A549 (cell line): ENCODE results near the gene LY6G5C. TPM values are rescaled to one million over a fixed set of nuclear protein-coding genes. Genes with fewer than 3 reads are reported as not detected.

ENCODE experiments used
- ATAC-seq, 2 experiments: fragments of 200-7000 bp in 1 of 2; fragments of >200 bp in 1 of 2; cut with Nextera tagmentation in 1 of 2; cut with Tn5 transposase in 1 of 2; 3 replicates each; pipeline versions ENCODE4 v1.8.0 to v1.9.1; 2018 to 2020; ENCODE audit warnings: mild to moderate bottlenecking in 1 of 2, moderate library complexity in 1 of 2
- CTCF ChIA-PET: fragments of 300-600 bp; sonication (Branson Sonifier 250); formaldehyde crosslinking; extraction: SDS; loops from one replicate; lab custom pipeline; 2021; ENCODE audit warnings: antibody characterized with exemption, inconsistent platforms; lab: Yijun Ruan, JAX
- POLR2A ChIA-PET: fragments of 350-600 bp; formaldehyde crosslinking; extraction: SDS; loops from one replicate; lab custom pipeline; 2021; ENCODE audit warnings: antibody characterized with exemption, inconsistent platforms; lab: Yijun Ruan, JAX
- DNase-seq, 2 experiments: peaks; one replicate each; pipeline versions ENCODE4 v3.0.0 to v3.0.0-alpha.2; 2011 to 2016; ENCODE audit warnings: low read depth in 1 of 2, low spot score in 1 of 2
- FAIRE-seq: peaks from 2 replicates; lab custom pipeline; 2011; peaks lifted over from hg19 to GRCh38; lab: Jason Lieb, UNC
- H3K27ac ChIP-seq, 2 experiments: fragments of >200 bp; sonication (Bioruptor Twin); formaldehyde crosslinking; 3 replicates each; pipeline ENCODE4 v1.5.1; 2016 to 2017
- H3K4me1 ChIP-seq: fragments of >200 bp; sonication (Bioruptor Twin); formaldehyde crosslinking; 3 replicates; pipeline ENCODE4 v1.6.1; 2016
- H3K4me2 ChIP-seq: fragments of >200 bp; sonication (Bioruptor Twin); formaldehyde crosslinking; 3 replicates; pipeline ENCODE4 v1.6.1; 2016
- H3K4me3 ChIP-seq: fragments of >200 bp; sonication (Bioruptor Twin); formaldehyde crosslinking; 3 replicates; pipeline ENCODE4 v1.5.1; 2016
- H3K9me3 ChIP-seq: fragments of >200 bp; sonication (Bioruptor Twin); formaldehyde crosslinking; 3 replicates; pipeline ENCODE4 v1.6.1; 2016
- BHLHE40 ChIP-seq: IDR thresholded peaks from 2 replicates; pipeline ENCODE4 v1.6.1; 2012; ENCODE audit warnings: low read depth, low read length, inconsistent platforms
- CEBPB ChIP-seq, 2 experiments: fragments of >200 bp in 1 of 2; sonication (Bioruptor Twin) in 1 of 2; formaldehyde crosslinking in 1 of 2; IDR thresholded peaks; 2 replicates each; pipeline ENCODE4 v1.6.1; 2012 to 2016
- E2F6 ChIP-seq: IDR thresholded peaks from 2 replicates; pipeline ENCODE4 v1.6.1; 2012; ENCODE audit warnings: low read depth, borderline replicate concordance
- EHMT2 ChIP-seq: fragments of 200-600 bp; sonication (generic); IDR thresholded peaks from 2 replicates; pipeline ENCODE4 v1.6.1; 2016; ENCODE audit warnings: antibody characterized with exemption, low read depth, mild to moderate bottlenecking, moderate library complexity
- EP300 ChIP-seq, 2 experiments: fragments of >200 bp; sonication (Bioruptor Twin); formaldehyde crosslinking; IDR thresholded peaks; 2 replicates in 1 of 2; 3 replicates in 1 of 2; pipeline ENCODE4 v1.6.1; 2016 to 2017
- GATA3 ChIP-seq: IDR thresholded peaks from 2 replicates; pipeline ENCODE4 v1.6.1; 2012; ENCODE audit warnings: borderline replicate concordance
- HEYL ChIP-seq: fragments of 250-450 bp; sonication (Bioruptor Pico); IDR thresholded peaks from 2 replicates; pipeline ENCODE4 v1.8.0; 2021; ENCODE audit warnings: mild to moderate bottlenecking, moderate library complexity
- KDM1A ChIP-seq: fragments of 200-600 bp; sonication (generic); IDR thresholded peaks from 2 replicates; pipeline ENCODE4 v1.6.1; 2016; ENCODE audit warnings: low read depth, mild to moderate bottlenecking
- MAZ ChIP-seq: fragments of 150-350 bp; IDR thresholded peaks from 2 replicates; pipeline ENCODE4 v1.6.1; 2014; ENCODE audit warnings: antibody characterized with exemption, low read depth, low read length, borderline replicate concordance
- NFE2L2 ChIP-seq: fragments of 150-350 bp; conservative IDR thresholded peaks from 2 replicates; pipeline ENCODE4 v1.6.1; 2014; ENCODE audit warnings: low read length
- NPAS2 ChIP-seq: fragments of 250-450 bp; sonication (Bioruptor Pico); IDR thresholded peaks from 2 replicates; pipeline ENCODE4 v1.8.0; 2022; ENCODE audit warnings: mild to moderate bottlenecking, moderate library complexity, borderline replicate concordance
- POLR2A ChIP-seq: IDR thresholded peaks from 2 replicates; pipeline ENCODE4 v1.6.1; 2012; ENCODE audit warnings: mild to moderate bottlenecking, low read length
- POLR2AphosphoS2 ChIP-seq: conservative IDR thresholded peaks from 2 replicates; pipeline ENCODE4 v1.6.1; 2012; ENCODE audit warnings: low read length, improper control_type of control experiment, inconsistent platforms
- RAD21 ChIP-seq, 2 experiments: fragments of >200 bp in 1 of 2; sonication (Bioruptor Twin) in 1 of 2; formaldehyde crosslinking in 1 of 2; IDR thresholded peaks in 1 of 2; conservative IDR thresholded peaks in 1 of 2; 2 replicates in 1 of 2; 3 replicates in 1 of 2; pipeline ENCODE4 v1.6.1; 2012 to 2018; ENCODE audit warnings: inconsistent platforms in 1 of 2
- RARB ChIP-seq: fragments of 250-450 bp; sonication (Bioruptor Pico); IDR thresholded peaks from 2 replicates; pipeline ENCODE4 v1.8.0; 2021; ENCODE audit warnings: mild to moderate bottlenecking, moderate library complexity
- SMC3 ChIP-seq: fragments of >200 bp; sonication (Bioruptor Twin); formaldehyde crosslinking; IDR thresholded peaks from 3 replicates; pipeline ENCODE4 v1.6.1; 2018; ENCODE audit warnings: inconsistent platforms
- SREBF2 ChIP-seq: fragments of 450-650 bp; IDR thresholded peaks from 2 replicates; pipeline ENCODE4 v1.6.1; 2014; ENCODE audit warnings: mild to moderate bottlenecking, moderate library complexity
- ZFP36 ChIP-seq: fragments of 450-650 bp; IDR thresholded peaks from 2 replicates; pipeline ENCODE4 v1.6.1; 2014; ENCODE audit warnings: borderline replicate concordance; ENCODE audit not compliant: partially characterized antibody
- ZSCAN20 ChIP-seq: fragments of 250-450 bp; sonication (Bioruptor Pico); IDR thresholded peaks from 2 replicates; pipeline ENCODE4 v1.8.0; 2022; ENCODE audit warnings: mild to moderate bottlenecking, moderate library complexity
- WGBS: methylation state at CpG from one replicate; pipeline ENCODE4 v1.1.6; 2017; ENCODE audit errors: missing lambda C conversion rate; 5-methylcytosine and 5-hydroxymethylcytosine counted together
- polyA plus RNA-seq, 4 experiments: library from polyadenylated mRNA; depleted of rRNA in 3 of 4; stranded (reverse); fragments of >200 nt; fragmentation: RNase III in 1 of 4; extraction: RNeasy Plus Mini Kit Qiagen cat#74134 plus additional on column Dnase treatment in 1 of 4; gene quantifications; 2 replicates in 3 of 4; 3 replicates in 1 of 4; pipeline ENCODE4 v1.2.3, GENCODE V29; 2011 to 2017
- TF ChIP-seq, protein P1 (sequence below): fragments of >200 bp; sonication (Bioruptor Twin); formaldehyde crosslinking; IDR thresholded peaks from 3 replicates; pipeline ENCODE4 v1.5.1; 2016
- TF ChIP-seq, protein P2 (sequence below): fragments of 250-450 bp; sonication (Bioruptor Pico); IDR thresholded peaks from 2 replicates; pipeline ENCODE4 v1.5.0; 2020; ENCODE audit warnings: low read depth, mild to moderate bottlenecking, moderate library complexity
- TF ChIP-seq, protein P3 (sequence below): fragments of >200 bp; sonication (Bioruptor Twin); formaldehyde crosslinking; IDR thresholded peaks from 2 replicates; pipeline ENCODE4 v1.6.1; 2016
- TF ChIP-seq, protein P4 (sequence below): fragments of 250-450 bp; sonication (Bioruptor Pico); IDR thresholded peaks from 2 replicates; pipeline ENCODE4 v1.5.0; 2021; ENCODE audit warnings: mild to moderate bottlenecking, moderate library complexity, borderline replicate concordance

Gene LY6G5C
- polyA plus RNA-seq, 2 of the 4 experiments (the other 2 are of a cell fraction) = 1.2 to 1.6 TPM

GRCh38 chr6:31719001-31719400 lies 38.1 kb upstream of the LY6G5C start:
- no peak for TF ChIP-seq RARB (CRISPR knock-in tag)
- TF ChIP-seq SMC3 = no peak
- TF ChIP-seq ZFP36 = no peak
- no peak for TF ChIP-seq NFE2L2
- no peak for TF ChIP-seq BHLHE40
- TF ChIP-seq EP300 (IDR thresholded peaks at IDR 0.05) = no peak
- TF ChIP-seq, protein P1, sequence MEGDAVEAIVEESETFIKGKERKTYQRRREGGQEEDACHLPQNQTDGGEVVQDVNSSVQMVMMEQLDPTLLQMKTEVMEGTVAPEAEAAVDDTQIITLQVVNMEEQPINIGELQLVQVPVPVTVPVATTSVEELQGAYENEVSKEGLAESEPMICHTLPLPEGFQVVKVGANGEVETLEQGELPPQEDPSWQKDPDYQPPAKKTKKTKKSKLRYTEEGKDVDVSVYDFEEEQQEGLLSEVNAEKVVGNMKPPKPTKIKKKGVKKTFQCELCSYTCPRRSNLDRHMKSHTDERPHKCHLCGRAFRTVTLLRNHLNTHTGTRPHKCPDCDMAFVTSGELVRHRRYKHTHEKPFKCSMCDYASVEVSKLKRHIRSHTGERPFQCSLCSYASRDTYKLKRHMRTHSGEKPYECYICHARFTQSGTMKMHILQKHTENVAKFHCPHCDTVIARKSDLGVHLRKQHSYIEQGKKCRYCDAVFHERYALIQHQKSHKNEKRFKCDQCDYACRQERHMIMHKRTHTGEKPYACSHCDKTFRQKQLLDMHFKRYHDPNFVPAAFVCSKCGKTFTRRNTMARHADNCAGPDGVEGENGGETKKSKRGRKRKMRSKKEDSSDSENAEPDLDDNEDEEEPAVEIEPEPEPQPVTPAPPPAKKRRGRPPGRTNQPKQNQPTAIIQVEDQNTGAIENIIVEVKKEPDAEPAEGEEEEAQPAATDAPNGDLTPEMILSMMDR = no peak
- no peak for TF ChIP-seq CEBPB (IDR thresholded peaks at IDR 0.05)
- Histone ChIP-seq H3K4me1 (no peaks in the 10 kb centered on the region), H3K4me3 (no peak overlapping the region), H3K4me2 (no peak overlapping the region), H3K9me3 (no peaks in the 10 kb centered on the region), H3K27ac (no peak overlapping the region)
- no peak for ATAC-seq
- DNase-seq = no peak
- no peak for FAIRE-seq
- WGBS = 65% methylated on average over 6 of the region's 6 CpGs
- ChIA-PET CTCF (no interaction called here), POLR2A (no interaction called here)

DNA sequence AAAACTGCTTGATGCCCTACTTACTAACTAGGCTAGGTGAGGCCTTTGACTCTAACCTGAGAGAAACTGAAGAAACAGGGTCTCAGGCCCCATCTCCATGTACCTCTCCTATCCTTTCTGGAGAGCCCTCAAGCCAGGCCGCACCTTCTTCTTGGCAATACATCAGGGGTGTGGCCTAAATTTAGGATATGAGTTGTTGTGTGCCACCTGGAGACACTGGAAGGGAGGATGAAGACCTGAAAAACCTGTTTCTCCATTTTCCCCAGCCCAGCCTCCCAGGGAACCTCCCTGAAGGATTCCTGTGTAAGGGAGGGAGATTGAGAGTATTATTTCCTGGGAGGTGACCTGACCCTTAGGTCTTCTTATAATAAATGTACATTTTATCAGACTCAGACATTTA lies 37.4 kb upstream of the LY6G5C start:
- ChIA-PET CTCF (no interaction called here), POLR2A (no interaction called here)
- ATAC-seq (no peak), DNase-seq (no peak), FAIRE-seq (no peak)
- Histone ChIP-seq H3K4me2 (no peak overlapping the region), H3K4me3 (no peak overlapping the region), H3K27ac (no peak overlapping the region)
- WGBS = 83% methylated on average over 1 of the region's 1 CpG
- TF ChIP-seq RAD21 (conservative IDR thresholded peaks at IDR 0.05 in 1 of 2, IDR thresholded peaks at IDR 0.05 in 1 of 2) (no peak), SREBF2 (no peak), KDM1A (no peak), POLR2A (no peak), HEYL (no peak), EHMT2 (no peak), ZSCAN20 (CRISPR knock-in tag) (no peak), NPAS2 (CRISPR knock-in tag) (no peak), GATA3 (no peak), E2F6 (no peak), EP300 (IDR thresholded peaks at IDR 0.05) (no peak), POLR2AphosphoS2 (no peak), MAZ (no peak)
- TF ChIP-seq, protein P2, sequence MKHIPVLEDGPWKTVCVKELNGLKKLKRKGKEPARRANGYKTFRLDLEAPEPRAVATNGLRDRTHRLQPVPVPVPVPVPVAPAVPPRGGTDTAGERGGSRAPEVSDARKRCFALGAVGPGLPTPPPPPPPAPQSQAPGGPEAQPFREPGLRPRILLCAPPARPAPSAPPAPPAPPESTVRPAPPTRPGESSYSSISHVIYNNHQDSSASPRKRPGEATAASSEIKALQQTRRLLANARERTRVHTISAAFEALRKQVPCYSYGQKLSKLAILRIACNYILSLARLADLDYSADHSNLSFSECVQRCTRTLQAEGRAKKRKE (CRISPR knock-in tag) = no peak
- TF ChIP-seq, protein P3, sequence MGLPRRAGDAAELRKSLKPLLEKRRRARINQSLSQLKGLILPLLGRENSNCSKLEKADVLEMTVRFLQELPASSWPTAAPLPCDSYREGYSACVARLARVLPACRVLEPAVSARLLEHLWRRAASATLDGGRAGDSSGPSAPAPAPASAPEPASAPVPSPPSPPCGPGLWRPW = no peak
- TF ChIP-seq, protein P4, sequence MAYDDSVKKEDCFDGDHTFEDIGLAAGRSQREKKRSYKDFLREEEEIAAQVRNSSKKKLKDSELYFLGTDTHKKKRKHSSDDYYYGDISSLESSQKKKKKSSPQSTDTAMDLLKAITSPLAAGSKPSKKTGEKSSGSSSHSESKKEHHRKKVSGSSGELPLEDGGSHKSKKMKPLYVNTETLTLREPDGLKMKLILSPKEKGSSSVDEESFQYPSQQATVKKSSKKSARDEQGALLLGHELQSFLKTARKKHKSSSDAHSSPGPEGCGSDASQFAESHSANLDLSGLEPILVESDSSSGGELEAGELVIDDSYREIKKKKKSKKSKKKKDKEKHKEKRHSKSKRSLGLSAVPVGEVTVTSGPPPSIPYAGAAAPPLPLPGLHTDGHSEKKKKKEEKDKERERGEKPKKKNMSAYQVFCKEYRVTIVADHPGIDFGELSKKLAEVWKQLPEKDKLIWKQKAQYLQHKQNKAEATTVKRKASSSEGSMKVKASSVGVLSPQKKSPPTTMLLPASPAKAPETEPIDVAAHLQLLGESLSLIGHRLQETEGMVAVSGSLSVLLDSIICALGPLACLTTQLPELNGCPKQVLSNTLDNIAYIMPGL (CRISPR knock-in tag) = no peak
- TF ChIP-seq, all 56 proteins: peak for 0
- H3K4me1 ChIP-seq = no peaks in the 10 kb centered on the region
- H3K9me3 ChIP-seq = no peaks in the 10 kb centered on the region
